A375 (cell line): ENCODE measurements around the gene JHY. TPM values are rescaled to one million over a fixed set of nuclear protein-coding genes. Genes with fewer than 3 reads are reported as not detected.

Source experiments
- small RNA-seq: library from RNA; depleted of rRNA; stranded (forward); fragments of <200 nt; gene quantifications from one replicate; pipeline ENCODE3, GENCODE V24; 2014
- total RNA-seq: library from RNA; depleted of rRNA; stranded (reverse); fragments of >200 nt; shearing (Covaris generic); gene quantifications from 2 replicates; pipeline ENCODE4 v1.2.3, GENCODE V29; 2014; rRNA removed

JHY gene
- total RNA-seq, result 2.2 and 2.5 TPM in 2 replicates

DNA sequence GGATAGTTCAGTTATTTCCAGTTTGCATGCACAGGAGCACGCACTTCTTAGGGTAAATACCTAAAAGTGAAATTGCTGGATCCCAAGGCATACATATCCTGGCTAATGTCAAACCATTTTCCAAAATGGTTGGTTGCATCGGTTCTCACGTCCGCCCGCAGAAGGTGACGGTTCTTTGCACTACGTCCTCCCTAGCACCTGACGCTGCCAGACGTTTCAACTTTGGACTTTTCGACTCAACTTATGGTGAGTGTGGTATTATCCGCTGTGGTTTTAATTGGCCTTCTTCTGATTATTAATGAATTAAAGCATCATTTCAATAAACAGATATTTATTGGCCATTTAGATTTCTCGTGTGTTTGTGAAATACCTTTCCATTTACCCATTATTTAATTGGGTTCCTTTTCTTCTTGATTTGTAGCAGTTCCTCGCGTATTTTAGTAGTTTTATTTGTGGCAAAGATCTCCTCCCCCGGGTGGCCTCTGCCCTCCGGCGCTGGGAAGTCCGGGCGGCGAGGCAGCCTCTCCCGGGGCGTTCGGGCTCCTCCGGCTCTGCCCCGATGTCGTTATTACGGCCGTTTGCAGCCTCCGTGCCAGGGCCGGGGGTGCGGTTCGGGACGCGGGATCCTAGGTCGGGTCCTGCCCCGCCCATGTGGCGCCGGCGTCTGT lies at the start of gene JHY:
JHY (plus strand) TSS at position 571 of the 668 bp plus-strand sequence. CDS start 3,091 bp downstream, outside the sequence.

DNA sequence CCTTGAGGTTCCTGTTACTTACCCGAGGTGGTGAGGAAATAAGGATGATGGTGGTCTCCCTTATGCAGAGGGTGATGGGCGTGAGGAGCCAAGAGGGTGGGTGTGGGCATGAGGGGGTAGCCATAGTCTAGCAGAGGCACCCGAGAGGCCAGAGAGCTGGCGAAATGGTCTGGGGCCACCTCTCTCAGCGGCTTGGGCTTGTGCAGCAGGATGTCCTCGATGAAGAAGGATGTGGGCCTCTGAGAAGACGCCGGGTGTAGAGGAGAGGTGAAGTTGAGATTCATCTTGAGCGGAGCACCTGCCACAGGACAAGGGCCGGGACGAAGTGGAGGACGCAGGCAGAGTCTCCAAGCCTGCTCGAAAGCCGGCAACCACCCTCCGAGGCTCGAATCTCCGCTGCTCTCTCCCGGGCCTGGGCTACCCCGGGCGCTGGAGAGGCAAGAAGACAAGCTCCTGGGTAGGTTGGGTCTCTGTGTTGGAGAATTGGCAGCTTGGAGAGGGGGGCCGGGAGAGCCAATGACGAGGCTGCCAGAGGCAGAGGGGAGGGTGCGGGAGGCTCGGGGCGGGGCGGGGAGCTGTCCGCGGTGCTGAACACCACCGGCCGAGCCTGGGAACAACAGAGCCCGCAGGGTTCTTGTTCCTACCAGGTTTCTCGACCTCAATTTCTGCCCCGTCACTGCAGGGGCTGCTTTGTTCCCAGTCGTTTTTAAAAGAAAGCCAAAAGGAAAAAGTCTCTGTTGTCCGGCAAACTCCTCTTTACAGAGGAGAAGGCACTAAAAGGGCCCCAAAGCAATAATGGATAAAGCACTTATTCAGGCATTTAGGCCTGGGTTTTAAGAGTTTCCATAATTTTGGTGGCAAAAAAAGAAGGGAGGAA lies 99.1 kb downstream of the JHY start, which contains the start of gene BSX:
BSX (minus strand) TSS at position 447 of the 877 bp plus-strand sequence; CDS start at position 284, 163 bp downstream.

Small RNA genes within 50 kb of the gene (small RNA-seq; reads per million reads assigned to genes)
- gene RNU4-23P, result not detected

Other genes with a start within 250 kb of the JHY start
- gene UBASH3B, start 227.0 kb upstream of the JHY start, total RNA-seq, result 51.3 and 67.7 TPM in 2 replicates
- gene CRTAM, start 44.3 kb upstream of the JHY start, total RNA-seq, result not detected in 2 replicates
- gene BSX, start 99.1 kb downstream of the JHY start, total RNA-seq, result not detected in 2 replicates
- 1,179 and 1,188 TPM in 2 replicates for gene HSPA8, start 179.4 kb downstream of the JHY start, total RNA-seq